Measurements from ENCODE around the gene OXCT2. TPM values are rescaled to one million over a fixed set of nuclear protein-coding genes. Genes with fewer than 3 reads are reported as not detected.

OXCT2 gene
- total and polyA plus RNA-seq, 9 of the 15 experiments (the other 6 are each of a cell fraction or from before 2014, with no cell fraction given): 0.08 to 0.64 (median 0.22) TPM; not detected in 2

DNA sequence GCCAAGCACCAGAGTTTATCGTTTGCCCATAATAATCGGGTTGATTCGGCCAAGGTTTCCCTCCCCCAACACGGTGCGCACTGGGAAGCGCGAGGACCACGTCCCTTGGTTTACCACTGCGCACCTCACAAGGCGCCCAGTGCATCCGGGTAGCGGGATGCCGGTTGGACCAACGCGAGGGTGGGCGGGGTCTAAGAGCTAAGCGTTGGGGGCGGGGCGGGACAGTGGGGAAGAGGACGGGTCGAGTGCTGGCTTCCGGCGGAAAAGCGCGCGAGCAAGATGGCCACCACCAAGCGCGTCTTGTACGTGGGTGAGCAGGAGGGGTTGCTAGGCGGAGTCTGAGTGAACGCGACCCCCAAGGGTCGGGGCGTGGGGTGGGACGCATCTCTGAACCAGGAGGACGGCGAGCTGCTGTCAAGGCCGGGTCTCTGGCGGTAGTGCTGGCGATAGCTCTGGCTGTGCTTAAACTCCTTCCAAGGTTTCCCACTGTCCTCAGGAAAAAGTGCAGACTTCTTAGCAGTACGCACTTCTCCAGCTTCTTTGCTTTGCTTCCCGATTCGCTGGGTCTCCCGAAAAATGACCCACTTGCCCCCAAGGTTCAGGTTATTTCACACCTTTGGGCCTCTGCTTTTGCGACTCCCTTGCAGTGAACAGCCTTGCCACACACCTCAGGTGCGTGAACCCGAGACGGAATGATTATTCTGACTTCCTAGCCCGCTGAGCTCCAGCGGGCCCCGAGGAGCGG is 32.4 kb downstream of the OXCT2 start, which contains the start of gene PPIE (continued):
- TF ChIP-seq, protein P1, sequence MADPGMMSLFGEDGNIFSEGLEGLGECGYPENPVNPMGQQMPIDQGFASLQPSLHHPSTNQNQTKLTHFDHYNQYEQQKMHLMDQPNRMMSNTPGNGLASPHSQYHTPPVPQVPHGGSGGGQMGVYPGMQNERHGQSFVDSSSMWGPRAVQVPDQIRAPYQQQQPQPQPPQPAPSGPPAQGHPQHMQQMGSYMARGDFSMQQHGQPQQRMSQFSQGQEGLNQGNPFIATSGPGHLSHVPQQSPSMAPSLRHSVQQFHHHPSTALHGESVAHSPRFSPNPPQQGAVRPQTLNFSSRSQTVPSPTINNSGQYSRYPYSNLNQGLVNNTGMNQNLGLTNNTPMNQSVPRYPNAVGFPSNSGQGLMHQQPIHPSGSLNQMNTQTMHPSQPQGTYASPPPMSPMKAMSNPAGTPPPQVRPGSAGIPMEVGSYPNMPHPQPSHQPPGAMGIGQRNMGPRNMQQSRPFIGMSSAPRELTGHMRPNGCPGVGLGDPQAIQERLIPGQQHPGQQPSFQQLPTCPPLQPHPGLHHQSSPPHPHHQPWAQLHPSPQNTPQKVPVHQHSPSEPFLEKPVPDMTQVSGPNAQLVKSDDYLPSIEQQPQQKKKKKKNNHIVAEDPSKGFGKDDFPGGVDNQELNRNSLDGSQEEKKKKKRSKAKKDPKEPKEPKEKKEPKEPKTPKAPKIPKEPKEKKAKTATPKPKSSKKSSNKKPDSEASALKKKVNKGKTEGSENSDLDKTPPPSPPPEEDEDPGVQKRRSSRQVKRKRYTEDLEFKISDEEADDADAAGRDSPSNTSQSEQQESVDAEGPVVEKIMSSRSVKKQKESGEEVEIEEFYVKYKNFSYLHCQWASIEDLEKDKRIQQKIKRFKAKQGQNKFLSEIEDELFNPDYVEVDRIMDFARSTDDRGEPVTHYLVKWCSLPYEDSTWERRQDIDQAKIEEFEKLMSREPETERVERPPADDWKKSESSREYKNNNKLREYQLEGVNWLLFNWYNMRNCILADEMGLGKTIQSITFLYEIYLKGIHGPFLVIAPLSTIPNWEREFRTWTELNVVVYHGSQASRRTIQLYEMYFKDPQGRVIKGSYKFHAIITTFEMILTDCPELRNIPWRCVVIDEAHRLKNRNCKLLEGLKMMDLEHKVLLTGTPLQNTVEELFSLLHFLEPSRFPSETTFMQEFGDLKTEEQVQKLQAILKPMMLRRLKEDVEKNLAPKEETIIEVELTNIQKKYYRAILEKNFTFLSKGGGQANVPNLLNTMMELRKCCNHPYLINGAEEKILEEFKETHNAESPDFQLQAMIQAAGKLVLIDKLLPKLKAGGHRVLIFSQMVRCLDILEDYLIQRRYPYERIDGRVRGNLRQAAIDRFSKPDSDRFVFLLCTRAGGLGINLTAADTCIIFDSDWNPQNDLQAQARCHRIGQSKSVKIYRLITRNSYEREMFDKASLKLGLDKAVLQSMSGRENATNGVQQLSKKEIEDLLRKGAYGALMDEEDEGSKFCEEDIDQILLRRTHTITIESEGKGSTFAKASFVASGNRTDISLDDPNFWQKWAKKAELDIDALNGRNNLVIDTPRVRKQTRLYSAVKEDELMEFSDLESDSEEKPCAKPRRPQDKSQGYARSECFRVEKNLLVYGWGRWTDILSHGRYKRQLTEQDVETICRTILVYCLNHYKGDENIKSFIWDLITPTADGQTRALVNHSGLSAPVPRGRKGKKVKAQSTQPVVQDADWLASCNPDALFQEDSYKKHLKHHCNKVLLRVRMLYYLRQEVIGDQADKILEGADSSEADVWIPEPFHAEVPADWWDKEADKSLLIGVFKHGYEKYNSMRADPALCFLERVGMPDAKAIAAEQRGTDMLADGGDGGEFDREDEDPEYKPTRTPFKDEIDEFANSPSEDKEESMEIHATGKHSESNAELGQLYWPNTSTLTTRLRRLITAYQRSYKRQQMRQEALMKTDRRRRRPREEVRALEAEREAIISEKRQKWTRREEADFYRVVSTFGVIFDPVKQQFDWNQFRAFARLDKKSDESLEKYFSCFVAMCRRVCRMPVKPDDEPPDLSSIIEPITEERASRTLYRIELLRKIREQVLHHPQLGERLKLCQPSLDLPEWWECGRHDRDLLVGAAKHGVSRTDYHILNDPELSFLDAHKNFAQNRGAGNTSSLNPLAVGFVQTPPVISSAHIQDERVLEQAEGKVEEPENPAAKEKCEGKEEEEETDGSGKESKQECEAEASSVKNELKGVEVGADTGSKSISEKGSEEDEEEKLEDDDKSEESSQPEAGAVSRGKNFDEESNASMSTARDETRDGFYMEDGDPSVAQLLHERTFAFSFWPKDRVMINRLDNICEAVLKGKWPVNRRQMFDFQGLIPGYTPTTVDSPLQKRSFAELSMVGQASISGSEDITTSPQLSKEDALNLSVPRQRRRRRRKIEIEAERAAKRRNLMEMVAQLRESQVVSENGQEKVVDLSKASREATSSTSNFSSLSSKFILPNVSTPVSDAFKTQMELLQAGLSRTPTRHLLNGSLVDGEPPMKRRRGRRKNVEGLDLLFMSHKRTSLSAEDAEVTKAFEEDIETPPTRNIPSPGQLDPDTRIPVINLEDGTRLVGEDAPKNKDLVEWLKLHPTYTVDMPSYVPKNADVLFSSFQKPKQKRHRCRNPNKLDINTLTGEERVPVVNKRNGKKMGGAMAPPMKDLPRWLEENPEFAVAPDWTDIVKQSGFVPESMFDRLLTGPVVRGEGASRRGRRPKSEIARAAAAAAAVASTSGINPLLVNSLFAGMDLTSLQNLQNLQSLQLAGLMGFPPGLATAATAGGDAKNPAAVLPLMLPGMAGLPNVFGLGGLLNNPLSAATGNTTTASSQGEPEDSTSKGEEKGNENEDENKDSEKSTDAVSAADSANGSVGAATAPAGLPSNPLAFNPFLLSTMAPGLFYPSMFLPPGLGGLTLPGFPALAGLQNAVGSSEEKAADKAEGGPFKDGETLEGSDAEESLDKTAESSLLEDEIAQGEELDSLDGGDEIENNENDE (IDR thresholded peaks at IDR 0.05; ENCODE audit: low read depth, low read length): no peak
- no peak for TF ChIP-seq ZBTB26 (CRISPR knock-in tag; IDR thresholded peaks at IDR 0.05)
- TF ChIP-seq ZNF668 (CRISPR knock-in tag; IDR thresholded peaks at IDR 0.05): no peak; the same call in 1 of the 2 replicates
- peak; percentile 12; the same call in 1 of the 2 replicates for TF ChIP-seq NR2C2 (CRISPR knock-in tag; IDR thresholded peaks at IDR 0.05)
- peak; percentile 79 for TF ChIP-seq NR2C2 (tag; IDR thresholded peaks at IDR 0.05)
- TF ChIP-seq, protein P2, sequence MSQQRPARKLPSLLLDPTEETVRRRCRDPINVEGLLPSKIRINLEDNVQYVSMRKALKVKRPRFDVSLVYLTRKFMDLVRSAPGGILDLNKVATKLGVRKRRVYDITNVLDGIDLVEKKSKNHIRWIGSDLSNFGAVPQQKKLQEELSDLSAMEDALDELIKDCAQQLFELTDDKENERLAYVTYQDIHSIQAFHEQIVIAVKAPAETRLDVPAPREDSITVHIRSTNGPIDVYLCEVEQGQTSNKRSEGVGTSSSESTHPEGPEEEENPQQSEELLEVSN (IDR thresholded peaks at IDR 0.05; ENCODE audit: borderline replicate concordance in 1 of 2, extremely low read depth in 1 of 2, insufficient read depth in 1 of 2, insufficient read length in 1 of 2, low read depth in 1 of 2, low read length in 1 of 2, poor library complexity in 1 of 2, severe bottlenecking in 1 of 2): peak; percentile 71 to 86
- TF ChIP-seq, protein P3, sequence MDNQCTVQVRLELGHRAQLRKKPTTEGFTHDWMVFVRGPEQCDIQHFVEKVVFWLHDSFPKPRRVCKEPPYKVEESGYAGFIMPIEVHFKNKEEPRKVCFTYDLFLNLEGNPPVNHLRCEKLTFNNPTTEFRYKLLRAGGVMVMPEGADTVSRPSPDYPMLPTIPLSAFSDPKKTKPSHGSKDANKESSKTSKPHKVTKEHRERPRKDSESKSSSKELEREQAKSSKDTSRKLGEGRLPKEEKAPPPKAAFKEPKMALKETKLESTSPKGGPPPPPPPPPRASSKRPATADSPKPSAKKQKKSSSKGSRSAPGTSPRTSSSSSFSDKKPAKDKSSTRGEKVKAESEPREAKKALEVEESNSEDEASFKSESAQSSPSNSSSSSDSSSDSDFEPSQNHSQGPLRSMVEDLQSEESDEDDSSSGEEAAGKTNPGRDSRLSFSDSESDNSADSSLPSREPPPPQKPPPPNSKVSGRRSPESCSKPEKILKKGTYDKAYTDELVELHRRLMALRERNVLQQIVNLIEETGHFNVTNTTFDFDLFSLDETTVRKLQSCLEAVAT (IDR thresholded peaks at IDR 0.05): 0 out of 4 replicates have a peak, but pooled peaks of 1 of the 2 experiments have one; percentile 15
- peak; percentile 95 for TF ChIP-seq PHF20 (IDR thresholded peaks at IDR 0.05; ENCODE audit: partially characterized antibody)
- TF ChIP-seq MAFG (tag; conservative IDR thresholded peaks at IDR 0.05): peak; percentile 68

All from K562 (cell line).